Right atrium auricular region (tissue), 2 donors: ENCODE measurements around the gene SLIT3. TPM values are rescaled to one million over a fixed set of nuclear protein-coding genes. Genes with fewer than 3 reads are reported as not detected.

Experiments used
- DNase-seq: peaks from one replicate; pipeline ENCODE4 v3.0.0-alpha.2; 2019; ENCODE audit warnings: low spot score
- H3K27ac ChIP-seq, 2 donors: fragments of 200-600 bp; sonication (generic); 1 replicate in 1 of 2; 2 replicates in 1 of 2; pipeline ENCODE4 v1.5.1; 2016 to 2019
- H3K27me3 ChIP-seq, 2 donors: fragments of 200-600 bp; sonication (generic); one replicate each; pipeline versions ENCODE4 v1.5.1 to v1.6.0; 2017 to 2019
- H3K36me3 ChIP-seq: fragments of 200-600 bp; sonication (generic); one replicate; pipeline ENCODE4 v1.5.1; 2016
- H3K4me1 ChIP-seq, 2 donors: fragments of 200-600 bp; sonication (generic); one replicate each; pipeline versions ENCODE4 v1.5.1 to v1.6.0; 2017 to 2019
- H3K4me3 ChIP-seq, 2 donors: fragments of 200-600 bp; sonication (generic); 1 replicate in 1 of 2; 2 replicates in 1 of 2; pipeline ENCODE4 v1.5.1; 2017 to 2019; ENCODE audit warnings: mild to moderate bottlenecking in 1 of 2, moderate library complexity in 1 of 2
- H3K9me3 ChIP-seq, 2 donors: fragments of 200-600 bp; sonication (generic); one replicate each; pipeline ENCODE4 v1.5.1; 2019
- CTCF ChIP-seq, 2 donors: fragments of 200-600 bp; sonication (generic); IDR thresholded peaks; one replicate each; pipeline ENCODE4 v1.5.1; 2019; ENCODE audit warnings: antibody characterized with exemption in 2 of 2
- microRNA counts, 2 donors: library from miRNA; unstranded; fragments of <30 nt; microRNA quantifications; one replicate each; lab custom pipeline; 2016 to 2017
- microRNA-seq, 2 donors: library from miRNA; unstranded; fragments of <30 nt; microRNA quantifications; one replicate each; pipeline ENCODE4, GENCODE V29; 2016 to 2017; ENCODE audit warnings: borderline number of aligned reads in 2 of 2, borderline replicate concordance in 1 of 2
- total RNA-seq, 2 donors: library from RNA; depleted of rRNA; stranded (reverse); fragments of >200 nt; gene quantifications; one replicate each; pipeline ENCODE4 v1.1.0, GENCODE V29; 2016

Gene SLIT3
- total RNA-seq, 2 donors from 2014 or later = 66.1 to 85.8 TPM

GRCh38 chr5:168613996-168614395 is 686.9 kb downstream of the SLIT3 start:
- H3K27ac ChIP-seq = no peak overlapping the region
- no peaks in the 10 kb centered on the region for H3K36me3 ChIP-seq
- TF ChIP-seq CTCF (IDR thresholded peaks at IDR 0.05) = no peak
- H3K9me3 ChIP-seq = no peaks in the 10 kb centered on the region
- H3K4me1 ChIP-seq = no peaks in the 10 kb centered on the region
- H3K4me3 ChIP-seq = no peak overlapping the region
- no peaks in the 10 kb centered on the region for H3K27me3 ChIP-seq
- DNase-seq = no peak

- DNase-seq = no peak
- no peaks in the 10 kb centered on the region for H3K9me3 ChIP-seq
- H3K4me3 ChIP-seq = no peak overlapping the region
- H3K27ac ChIP-seq = no peak overlapping the region
- no peaks in the 10 kb centered on the region for H3K36me3 ChIP-seq
- H3K27me3 ChIP-seq = no peaks in the 10 kb centered on the region
- H3K4me1 ChIP-seq = no peaks in the 10 kb centered on the region
- TF ChIP-seq CTCF (IDR thresholded peaks at IDR 0.05) = no peak
Measured at GRCh38 chr5:168613396-168613795, 687.5 kb downstream of the SLIT3 start.

GRCh38 chr5:168612996-168613395 is 687.9 kb downstream of the SLIT3 start:
- H3K27me3 ChIP-seq = no peaks in the 10 kb centered on the region
- no peaks in the 10 kb centered on the region for H3K36me3 ChIP-seq
- H3K4me1 ChIP-seq = no peaks in the 10 kb centered on the region
- no peak overlapping the region for H3K4me3 ChIP-seq
- H3K27ac ChIP-seq = no peak overlapping the region
- no peak for TF ChIP-seq CTCF (IDR thresholded peaks at IDR 0.05)
- no peaks in the 10 kb centered on the region for H3K9me3 ChIP-seq
- DNase-seq = no peak

GRCh38 chr5:168612123-168612522 is 688.8 kb downstream of the SLIT3 start:
- TF ChIP-seq CTCF (IDR thresholded peaks at IDR 0.05) = no peak
- H3K4me1 ChIP-seq = no peaks in the 10 kb centered on the region
- H3K36me3 ChIP-seq = no peaks in the 10 kb centered on the region
- H3K27ac ChIP-seq = no peak overlapping the region
- no peak overlapping the region for H3K4me3 ChIP-seq
- H3K9me3 ChIP-seq = no peaks in the 10 kb centered on the region
- no peak for DNase-seq
- H3K27me3 ChIP-seq = no peaks in the 10 kb centered on the region

MicroRNAs encoded within 50 kb of the gene (microRNA counts, 767-probe panel; counts per million panel counts)
- 0 to 31.0 counts per million in 2 donors for microRNA hsa-miR-585 (lab: Ali Mortazavi, UCI)

Small RNAs within 50 kb of the gene (microRNA-seq; reads per million reads assigned to microRNA genes)
- gene MIR218-2 (0.71 to 2.1 reads per million in 2 donors), gene MIR585 (17.7 to 43.1 reads per million in 2 donors)
